CD8-positive, alpha-beta memory T cell (primary cell): Measurements from ENCODE around the gene FADS1. TPM values are rescaled to one million over a fixed set of nuclear protein-coding genes. Genes with fewer than 3 reads are reported as not detected.

ENCODE experiments used
- CTCF ChIA-PET: fragments of 350-600 bp; sonication (Branson Sonifier 250); formaldehyde crosslinking; loops from one replicate; lab custom pipeline; 2021; ENCODE audit warnings: antibody characterized with exemption; lab: Charles Lee
- POLR2A ChIA-PET: fragments of 350-600 bp; sonication (Branson Sonifier 250); formaldehyde crosslinking; loops from one replicate; lab custom pipeline; 2021; ENCODE audit warnings: antibody characterized with exemption; lab: Charles Lee
- DNase-seq, 5 donors: peaks; one replicate each; pipeline versions ENCODE4 v3.0.0 to v3.0.0-alpha.2; 2020 to 2022; ENCODE audit warnings: mixed read lengths in 1 of 5
- H3K27ac ChIP-seq: one replicate; pipeline ENCODE4 v1.7.0; 2013; ENCODE audit warnings: low read depth, mild to moderate bottlenecking, low read length, moderate library complexity
- H3K27me3 ChIP-seq: 2 replicates; pipeline ENCODE4 v1.7.0; 2013; ENCODE audit warnings: low read length, mild to moderate bottlenecking; ENCODE audit not compliant: insufficient read depth, poor library complexity, severe bottlenecking
- H3K36me3 ChIP-seq: 2 replicates; pipeline ENCODE4 v1.7.0; 2013; ENCODE audit warnings: mild to moderate bottlenecking, low read length, moderate library complexity; ENCODE audit not compliant: insufficient read depth
- H3K4me1 ChIP-seq: 2 replicates; pipeline ENCODE4 v1.7.0; 2013; ENCODE audit warnings: mild to moderate bottlenecking, low read length, moderate library complexity; ENCODE audit not compliant: insufficient read depth
- H3K4me3 ChIP-seq: 2 replicates; pipeline ENCODE4 v1.7.0; 2013; ENCODE audit warnings: mild to moderate bottlenecking, low read length
- H3K9me3 ChIP-seq: 2 replicates; pipeline ENCODE4 v1.7.0; 2013; ENCODE audit warnings: mild to moderate bottlenecking, low read length
- H3K27ac Mint-ChIP-seq, 8 donors: one replicate each; pipeline ENCODE4 v1.8.0; 2020 to 2021; ENCODE audit warnings: mixed read lengths in 8 of 8, mild to moderate bottlenecking in 6 of 8, inconsistent platforms in 3 of 8, moderate library complexity in 3 of 8
- H3K27me3 Mint-ChIP-seq, 2 donors: one replicate each; pipeline ENCODE4 v1.8.0; 2020 to 2021; ENCODE audit warnings: mixed read lengths in 2 of 2, mild to moderate bottlenecking in 1 of 2, moderate library complexity in 1 of 2
- H3K36me3 Mint-ChIP-seq, 3 donors: one replicate each; pipeline ENCODE4 v1.8.0; 2020 to 2021; ENCODE audit warnings: mixed read lengths in 3 of 3, inconsistent platforms in 1 of 3, mild to moderate bottlenecking in 1 of 3
- H3K4me1 Mint-ChIP-seq, 3 donors: one replicate each; pipeline ENCODE4 v1.8.0; 2020 to 2021; ENCODE audit warnings: mixed read lengths in 3 of 3, inconsistent platforms in 1 of 3, mild to moderate bottlenecking in 1 of 3
- H3K4me3 Mint-ChIP-seq, 7 donors: one replicate each; pipeline ENCODE4 v1.8.0; 2020 to 2021; ENCODE audit warnings: mixed read lengths in 7 of 7, mild to moderate bottlenecking in 6 of 7, moderate library complexity in 4 of 7, inconsistent platforms in 2 of 7
- H3K9me3 Mint-ChIP-seq, 5 donors: one replicate each; pipeline ENCODE4 v1.8.0; 2020 to 2022; ENCODE audit warnings: mixed read lengths in 5 of 5, mild to moderate bottlenecking in 3 of 5, moderate library complexity in 2 of 5, inconsistent platforms in 1 of 5
- polyA plus RNA-seq: library from polyadenylated mRNA; unstranded; fragments of 300-500 nt; fragmentation: Illumina TruSeq; gene quantifications from one replicate; pipeline ENCODE4 v1.2.3, GENCODE V29; 2021
- total RNA-seq, 2 experiments: library from RNA; stranded (reverse); gene quantifications; one replicate each; pipeline ENCODE4 v1.2.3, GENCODE V29; 2021

FADS1 gene
- total and polyA plus RNA-seq, 3 experiments from 2014 or later: 1.4 to 6.3 (median 6.3) TPM

- H3K9me3 ChIP-seq: no peaks in the 10 kb centered on the region
- no peak overlapping the region for H3K4me3 ChIP-seq
- DNase-seq: no peak
- no peaks in the 10 kb centered on the region for H3K36me3 ChIP-seq
- Mint-ChIP-seq H3K4me1 (peaks cover 0 to 5% (median 3%) of the 10 kb centered on the region in 3 donors), H3K27me3 (no peaks in the 10 kb centered on the region), H3K27ac (no peak overlapping the region), H3K9me3 (no peaks in the 10 kb centered on the region), H3K36me3 (no peaks in the 10 kb centered on the region), H3K4me3 (no peak overlapping the region)
- CTCF ChIA-PET: no interaction called here
- POLR2A ChIA-PET: no interaction called here
- H3K4me1 ChIP-seq: peaks cover 5% of the 10 kb centered on the region
- H3K27ac ChIP-seq: no peak overlapping the region
- H3K27me3 ChIP-seq: no peaks in the 10 kb centered on the region
Measured at GRCh38 chr11:61769946-61770683, 46.7 kb downstream of the FADS1 start.

- ChIA-PET CTCF (no interaction called here), POLR2A (no interaction called here)
- no peaks in the 10 kb centered on the region for H3K36me3 ChIP-seq
- no peaks in the 10 kb centered on the region for H3K9me3 ChIP-seq
- H3K27me3 ChIP-seq: no peaks in the 10 kb centered on the region
- H3K27ac Mint-ChIP-seq: no peak overlapping the region
- H3K36me3 Mint-ChIP-seq: no peaks in the 10 kb centered on the region
- no peak for DNase-seq
- H3K4me3 ChIP-seq: no peak overlapping the region
- no peak overlapping the region for H3K4me3 Mint-ChIP-seq
- H3K27ac ChIP-seq: no peak overlapping the region
- no peaks in the 10 kb centered on the region for H3K27me3 Mint-ChIP-seq
- no peaks in the 10 kb centered on the region for H3K9me3 Mint-ChIP-seq
- H3K4me1 Mint-ChIP-seq: peaks cover 0 to 1% (median 0%) of the 10 kb centered on the region in 3 donors
- peaks cover 5% of the 10 kb centered on the region for H3K4me1 ChIP-seq
Measured at GRCh38 chr11:61769169-61769920, 47.5 kb downstream of the FADS1 start.

DNA sequence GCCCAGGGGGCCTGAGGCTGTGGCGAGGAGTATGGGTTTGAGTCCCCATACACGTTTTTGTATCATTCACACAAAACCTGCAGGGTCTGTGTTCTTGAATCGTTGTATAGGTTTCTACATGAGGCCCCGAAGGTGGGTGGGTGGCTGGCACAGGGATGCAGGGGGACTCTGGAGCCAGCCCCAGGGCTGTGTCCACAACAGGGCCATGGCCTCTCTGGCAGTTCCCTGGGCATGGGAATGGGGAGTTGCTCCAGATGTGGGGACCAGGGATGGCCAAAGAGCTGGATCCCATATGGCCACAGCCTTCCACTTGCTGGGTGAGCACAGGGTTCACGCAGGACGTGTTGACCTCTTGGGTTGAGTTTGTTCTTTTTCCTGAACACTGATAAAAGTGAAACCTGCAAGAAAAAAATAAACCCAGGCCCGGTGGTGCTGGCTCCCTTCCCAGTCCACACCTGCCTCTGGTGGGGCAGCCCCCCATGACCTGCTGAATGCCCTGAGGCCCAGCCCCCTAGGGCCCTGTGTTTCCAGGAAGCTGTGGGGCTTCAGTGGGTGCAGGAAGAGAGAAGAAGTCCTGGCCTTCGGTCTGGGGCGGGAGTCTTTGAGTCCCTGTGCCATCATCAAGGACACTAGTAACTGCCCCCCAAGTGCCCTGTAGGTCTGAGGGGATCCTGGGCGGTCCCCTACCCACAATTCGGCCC, 48.3 kb downstream of the FADS1 start:
- Mint-ChIP-seq H3K9me3 (no peaks in the 10 kb centered on the region), H3K4me3 (no peak overlapping the region), H3K27ac (peak overlapping the region in 2 of 8 donors; percentile 10 to 47), H3K4me1 (peaks cover 0 to 1% (median 0%) of the 10 kb centered on the region in 3 donors), H3K36me3 (no peaks in the 10 kb centered on the region), H3K27me3 (peaks cover 0 to 2% of the 10 kb centered on the region in 2 donors)
- no peaks in the 10 kb centered on the region for H3K36me3 ChIP-seq
- no peak for DNase-seq
- no peak overlapping the region for H3K27ac ChIP-seq
- H3K27me3 ChIP-seq: no peaks in the 10 kb centered on the region
- H3K4me3 ChIP-seq: no peak overlapping the region
- CTCF ChIA-PET: interaction anchor here (1.9 kb wide), 1 partner anchor 29 kb away, joined by 5 read pairs; no protein-coding TSS in a partner anchor
- POLR2A ChIA-PET: no interaction called here
- H3K4me1 ChIP-seq: peaks cover 5% of the 10 kb centered on the region
- H3K9me3 ChIP-seq: no peaks in the 10 kb centered on the region

- no peaks in the 10 kb centered on the region for H3K36me3 ChIP-seq
- POLR2A ChIA-PET: no interaction called here
- DNase-seq: no peak
- no peaks in the 10 kb centered on the region for H3K4me1 ChIP-seq
- no peak overlapping the region for H3K4me3 Mint-ChIP-seq
- no peaks in the 10 kb centered on the region for H3K27me3 ChIP-seq
- no peaks in the 10 kb centered on the region for H3K36me3 Mint-ChIP-seq
- H3K9me3 ChIP-seq: no peaks in the 10 kb centered on the region
- peak overlapping the region in 1 of 8 donors; percentile 91 for H3K27ac Mint-ChIP-seq
- no peak overlapping the region for H3K4me3 ChIP-seq
- H3K9me3 Mint-ChIP-seq: no peaks in the 10 kb centered on the region
- H3K27me3 Mint-ChIP-seq: peaks cover 2 to 10% of the 10 kb centered on the region in 2 donors
- CTCF ChIA-PET: interaction anchor here (1.9 kb wide), 1 partner anchor 31 kb away, joined by 5 read pairs; no protein-coding TSS in a partner anchor
- no peaks in the 10 kb centered on the region for H3K4me1 Mint-ChIP-seq
- no peak overlapping the region for H3K27ac ChIP-seq
Measured at GRCh38 chr11:61766353-61766841, 50.4 kb downstream of the FADS1 start.

DNA sequence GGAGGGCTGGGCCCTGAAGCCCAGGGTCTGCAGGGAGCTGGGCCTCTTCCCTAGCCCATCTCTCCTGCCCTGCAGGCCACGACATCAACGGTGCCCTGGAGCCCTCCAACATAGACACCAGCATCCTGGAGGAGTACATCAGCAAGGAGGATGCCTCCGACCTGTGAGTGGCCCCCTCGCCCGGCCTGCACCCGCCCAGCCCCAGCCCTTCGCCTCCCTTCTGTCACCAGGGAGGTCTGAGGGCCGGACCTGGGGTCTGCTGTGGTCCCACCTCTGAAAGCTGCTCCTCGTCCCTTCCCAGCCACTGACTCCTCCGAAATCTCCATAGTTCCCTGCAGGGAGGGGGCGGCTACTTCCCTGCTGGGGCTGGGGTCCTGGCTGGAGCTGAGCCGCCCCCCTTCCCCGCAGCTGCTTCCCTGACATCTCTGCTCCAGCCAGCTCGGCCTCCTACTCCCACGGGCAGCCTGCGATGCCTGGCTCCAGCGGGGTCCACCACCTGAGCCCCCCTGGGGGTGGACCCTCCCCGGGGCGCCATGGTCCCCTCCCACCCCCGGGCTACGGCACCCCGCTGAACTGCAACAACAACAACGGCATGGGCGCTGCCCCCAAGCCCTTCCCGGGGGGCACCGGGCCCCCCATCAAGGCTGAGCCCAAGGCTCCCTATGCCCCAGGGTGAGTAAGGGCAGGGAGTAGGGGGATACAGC, 51.1 kb downstream of the FADS1 start:
- no peak overlapping the region for H3K4me3 Mint-ChIP-seq
- ChIA-PET POLR2A (no interaction called here), CTCF (no interaction called here)
- Histone ChIP-seq H3K36me3 (no peaks in the 10 kb centered on the region), H3K4me3 (no peak overlapping the region), H3K4me1 (no peaks in the 10 kb centered on the region), H3K27ac (no peak overlapping the region), H3K9me3 (no peaks in the 10 kb centered on the region), H3K27me3 (no peaks in the 10 kb centered on the region)
- H3K27ac Mint-ChIP-seq: no peak overlapping the region
- H3K27me3 Mint-ChIP-seq: peaks cover 2 to 10% of the 10 kb centered on the region in 2 donors
- no peaks in the 10 kb centered on the region for H3K9me3 Mint-ChIP-seq
- DNase-seq: no peak
- no peaks in the 10 kb centered on the region for H3K36me3 Mint-ChIP-seq
- H3K4me1 Mint-ChIP-seq: no peaks in the 10 kb centered on the region

- POLR2A ChIA-PET: no interaction called here
- Histone ChIP-seq H3K4me1 (no peaks in the 10 kb centered on the region), H3K4me3 (no peak overlapping the region), H3K36me3 (no peaks in the 10 kb centered on the region), H3K9me3 (no peaks in the 10 kb centered on the region), H3K27ac (no peak overlapping the region), H3K27me3 (no peaks in the 10 kb centered on the region)
- no peak for DNase-seq
- CTCF ChIA-PET: no interaction called here
- Mint-ChIP-seq H3K27me3 (peaks cover 2 to 10% of the 10 kb centered on the region in 2 donors), H3K36me3 (no peaks in the 10 kb centered on the region), H3K4me1 (no peaks in the 10 kb centered on the region), H3K4me3 (no peak overlapping the region), H3K27ac (no peak overlapping the region), H3K9me3 (no peaks in the 10 kb centered on the region)
Measured at GRCh38 chr11:61764606-61765260, 52.1 kb downstream of the FADS1 start.

GRCh38 chr11:61763930-61764605, 52.7 kb downstream of the FADS1 start:
- no peak overlapping the region for H3K4me3 Mint-ChIP-seq
- no peaks in the 10 kb centered on the region for H3K4me1 ChIP-seq
- no peak overlapping the region for H3K27ac Mint-ChIP-seq
- peaks cover 2 to 10% of the 10 kb centered on the region in 2 donors for H3K27me3 Mint-ChIP-seq
- H3K27me3 ChIP-seq: no peaks in the 10 kb centered on the region
- POLR2A ChIA-PET: interaction anchor here (0.7 kb wide), 1 partner anchor 8 kb away, joined by 5 read pairs; no protein-coding TSS in a partner anchor
- H3K9me3 ChIP-seq: no peaks in the 10 kb centered on the region
- H3K9me3 Mint-ChIP-seq: no peaks in the 10 kb centered on the region
- H3K4me3 ChIP-seq: no peak overlapping the region
- H3K36me3 Mint-ChIP-seq: no peaks in the 10 kb centered on the region
- CTCF ChIA-PET: no interaction called here
- no peaks in the 10 kb centered on the region for H3K4me1 Mint-ChIP-seq
- DNase-seq: no peak
- H3K36me3 ChIP-seq: no peaks in the 10 kb centered on the region
- no peak overlapping the region for H3K27ac ChIP-seq
